HepG2 (cell line): ENCODE data around the gene ST6GALNAC6. TPM values are rescaled to one million over a fixed set of nuclear protein-coding genes. Genes with fewer than 3 reads are reported as not detected.

Experiments
- ADNP ChIP-seq: sonication (generic); formaldehyde crosslinking; IDR thresholded peaks from 2 replicates; pipeline ENCODE4 v1.4.0; 2020; ENCODE audit warnings: missing genetic modification reagents
- AFF4 ChIP-seq: sonication (generic); formaldehyde crosslinking; IDR thresholded peaks from 2 replicates; pipeline ENCODE4 v1.4.0; 2020; ENCODE audit warnings: missing genetic modification reagents
- ARHGAP35 ChIP-seq: sonication (generic); formaldehyde crosslinking; IDR thresholded peaks from 2 replicates; pipeline ENCODE4 v1.9.0; 2022; ENCODE audit warnings: mild to moderate bottlenecking, inconsistent platforms, moderate library complexity, missing genetic modification reagents, borderline replicate concordance
- ATF2 ChIP-seq: sonication (generic); formaldehyde crosslinking; IDR thresholded peaks from 2 replicates; pipeline ENCODE4 v1.4.0; 2020; ENCODE audit warnings: missing genetic modification reagents
- FOXK1 ChIP-seq: sonication (generic); formaldehyde crosslinking; IDR thresholded peaks from 2 replicates; pipeline ENCODE4 v1.4.0; 2020; ENCODE audit warnings: low read depth, missing genetic modification reagents, borderline replicate concordance
- GTF3A ChIP-seq: sonication (generic); formaldehyde crosslinking; conservative IDR thresholded peaks from 2 replicates; pipeline ENCODE4 v1.4.0; 2020; ENCODE audit warnings: mild to moderate bottlenecking, missing genetic modification reagents
- HIC2 ChIP-seq: sonication (generic); formaldehyde crosslinking; IDR thresholded peaks from 2 replicates; pipeline ENCODE4 v1.9.0; 2022; ENCODE audit warnings: low read depth, missing genetic modification reagents
- RAD21 ChIP-seq: fragments of 450-650 bp; formaldehyde crosslinking; IDR thresholded peaks from 2 replicates; pipeline ENCODE4 v1.5.0; 2020; ENCODE audit warnings: mild to moderate bottlenecking
- TCF12 ChIP-seq, 2 experiments: fragments of 450-650 bp in 1 of 2; sonication (generic) in 1 of 2; formaldehyde crosslinking in 1 of 2; IDR thresholded peaks; 2 replicates each; pipeline versions ENCODE4 v1.6.1 to v1.8.0; 2017 to 2022; ENCODE audit warnings: antibody characterized with exemption in 1 of 2, mild to moderate bottlenecking in 1 of 2, missing genetic modification reagents in 1 of 2, moderate library complexity in 1 of 2
- ZBTB21 ChIP-seq: sonication (generic); formaldehyde crosslinking; IDR thresholded peaks from 2 replicates; pipeline ENCODE4 v1.4.0; 2020; ENCODE audit warnings: missing genetic modification reagents
- ZBTB43 ChIP-seq: sonication (generic); formaldehyde crosslinking; conservative IDR thresholded peaks from 2 replicates; pipeline ENCODE4 v1.4.0; 2020; ENCODE audit warnings: missing genetic modification reagents
- ZEB1 ChIP-seq: IDR thresholded peaks from 2 replicates; pipeline ENCODE4 v1.6.1; 2012; ENCODE audit warnings: mild to moderate bottlenecking, low read depth, inconsistent platforms; ENCODE audit not compliant: insufficient replicate concordance
- ZKSCAN5 ChIP-seq: sonication (generic); formaldehyde crosslinking; IDR thresholded peaks from 2 replicates; pipeline ENCODE4 v1.5.1; 2020; ENCODE audit warnings: mild to moderate bottlenecking, missing genetic modification reagents
- ZMAT3 ChIP-seq: sonication (generic); formaldehyde crosslinking; conservative IDR thresholded peaks from 2 replicates; pipeline ENCODE4 v1.7.0; 2021; ENCODE audit warnings: missing genetic modification reagents
- ZNF274 ChIP-seq: sonication (generic); formaldehyde crosslinking; IDR thresholded peaks from 2 replicates; pipeline ENCODE4 v1.5.1; 2020; ENCODE audit warnings: mild to moderate bottlenecking, missing genetic modification reagents
- ZNF280D ChIP-seq: sonication (generic); formaldehyde crosslinking; IDR thresholded peaks from 2 replicates; pipeline ENCODE4 v1.5.1; 2020; ENCODE audit warnings: mild to moderate bottlenecking, missing genetic modification reagents
- polyA plus RNA-seq, 8 experiments: library from polyadenylated mRNA; depleted of rRNA in 3 of 8; stranded (reverse) in 7 of 8; unstranded in 1 of 8; fragments of >200 nt; fragmentation: Illumina TruSeq in 4 of 8; extraction: Trizol in 4 of 8; gene quantifications; 2 replicates each; pipeline versions ENCODE4 v1.2.1 to v1.2.3, GENCODE V29; 2011 to 2016; ENCODE audit warnings: low read depth in 4 of 8, missing spikeins in 1 of 8, mixed read lengths in 1 of 8; ENCODE audit not compliant: insufficient read depth in 1 of 8
- total RNA-seq, 5 experiments: library from RNA; depleted of rRNA; stranded (reverse); fragments of >200 nt; fragmentation: Illumina TruSeq; extraction: Trizol; gene quantifications; 2 replicates each; pipeline ENCODE4 v1.2.3, GENCODE V29; 2016; ENCODE audit warnings: low read depth in 1 of 5

ST6GALNAC6 gene
- total and polyA plus RNA-seq, 2 of the 13 experiments (the other 11 are each of a cell fraction or from before 2014, with no cell fraction given), result 18.5 to 65.4 TPM

- TF ChIP-seq ZNF280D (CRISPR knock-in tag) (no peak), ADNP (CRISPR knock-in tag) (no peak), AFF4 (CRISPR knock-in tag) (no peak), RAD21 (CRISPR knock-in tag) (peak; percentile 96), ZMAT3 (no peak), ZBTB43 (CRISPR knock-in tag) (no peak), FOXK1 (no peak; the same call in 1 of the 2 replicates), TCF12 (IDR thresholded peaks at IDR 0.05) (no peak), TCF12 (CRISPR knock-in tag; IDR thresholded peaks at IDR 0.05) (no peak), ZBTB21 (CRISPR knock-in tag) (no peak), ATF2 (CRISPR knock-in tag) (0 out of 2 replicates have a peak, but pooled peaks have one; percentile 27), ZEB1 (no peak), ZNF274 (CRISPR knock-in tag) (no peak), GTF3A (no peak), ARHGAP35 (CRISPR knock-in tag) (no peak), ZKSCAN5 (no peak), HIC2 (CRISPR knock-in tag) (peak; percentile 66; the same call in 1 of the 2 replicates)
Measured at GRCh38 chr9:127869310-127870152, 29.9 kb downstream of the ST6GALNAC6 start (continued).
